HepG2 (cell line): ENCODE measurements around the gene FUOM. TPM values are rescaled to one million over a fixed set of nuclear protein-coding genes. Genes with fewer than 3 reads are reported as not detected.

ENCODE experiments used
- ARNT2 ChIP-seq: sonication (generic); formaldehyde crosslinking; IDR thresholded peaks from 2 replicates; pipeline ENCODE4 v1.8.0; 2022; ENCODE audit warnings: mild to moderate bottlenecking, low read depth, missing genetic modification reagents, moderate library complexity
- BORCS8-MEF2B ChIP-seq: sonication (generic); formaldehyde crosslinking; IDR thresholded peaks from 2 replicates; pipeline ENCODE4 v1.8.0; 2022; ENCODE audit warnings: mild to moderate bottlenecking, missing genetic modification reagents
- CBFB ChIP-seq: sonication (generic); formaldehyde crosslinking; IDR thresholded peaks from 2 replicates; pipeline ENCODE4 v1.4.0; 2020; ENCODE audit warnings: missing genetic modification reagents
- DMAP1 ChIP-seq: IDR thresholded peaks from 2 replicates; pipeline ENCODE4 v1.6.1; 2016
- FIP1L1 ChIP-seq: fragments of 200-400 bp; formaldehyde crosslinking; IDR thresholded peaks from 2 replicates; pipeline ENCODE4 v1.6.1; 2018; ENCODE audit warnings: low read depth, mild to moderate bottlenecking, low read length, moderate library complexity, borderline replicate concordance; ENCODE audit not compliant: insufficient read depth
- HNRNPK ChIP-seq: fragments of 200-400 bp; formaldehyde crosslinking; IDR thresholded peaks from 2 replicates; pipeline ENCODE4 v1.6.1; 2018; ENCODE audit warnings: low read length, low read depth, moderate library complexity, mild to moderate bottlenecking; ENCODE audit not compliant: poor library complexity, severe bottlenecking
- HNRNPL ChIP-seq: fragments of 200-400 bp; formaldehyde crosslinking; IDR thresholded peaks from 2 replicates; pipeline ENCODE4 v1.6.1; 2017; ENCODE audit warnings: mild to moderate bottlenecking, low read depth, low read length
- HOXA9 ChIP-seq: sonication (generic); formaldehyde crosslinking; IDR thresholded peaks from 2 replicates; pipeline ENCODE4 v1.8.1; 2022; ENCODE audit warnings: missing genetic modification reagents, mild to moderate bottlenecking, moderate library complexity, borderline replicate concordance
- JARID2 ChIP-seq: sonication (generic); formaldehyde crosslinking; IDR thresholded peaks from 2 replicates; pipeline ENCODE4 v1.8.1; 2023; ENCODE audit warnings: missing genetic modification reagents, inconsistent platforms; ENCODE audit not compliant: insufficient replicate concordance
- KAT7 ChIP-seq: IDR thresholded peaks from 2 replicates; pipeline ENCODE4 v1.6.1; 2018; ENCODE audit warnings: borderline replicate concordance, missing compliant biosample characterization
- KDM5B ChIP-seq: sonication (generic); formaldehyde crosslinking; IDR thresholded peaks from 2 replicates; pipeline ENCODE4 v1.4.0; 2020; ENCODE audit warnings: missing genetic modification reagents, mild to moderate bottlenecking, borderline replicate concordance
- KMT2A ChIP-seq: sonication (generic); formaldehyde crosslinking; IDR thresholded peaks from 2 replicates; pipeline ENCODE4 v1.4.0; 2020; ENCODE audit warnings: missing genetic modification reagents
- MAF1 ChIP-seq: sonication (generic); formaldehyde crosslinking; IDR thresholded peaks from 2 replicates; pipeline ENCODE4 v1.5.0; 2020; ENCODE audit warnings: missing genetic modification reagents, borderline replicate concordance
- NCOR1 ChIP-seq: fragments of 200-600 bp; sonication (generic); IDR thresholded peaks from 2 replicates; pipeline ENCODE4 v1.7.0; 2017; ENCODE audit warnings: antibody characterized with exemption, low read length, borderline replicate concordance
- PRMT3 ChIP-seq: sonication (generic); formaldehyde crosslinking; IDR thresholded peaks from 2 replicates; pipeline ENCODE4 v1.8.1; 2022; ENCODE audit warnings: low read depth, mild to moderate bottlenecking, moderate library complexity, missing genetic modification reagents, borderline replicate concordance
- SMARCC2 ChIP-seq: fragments of 450-650 bp; IDR thresholded peaks from 2 replicates; pipeline ENCODE4 v1.6.1; 2017; ENCODE audit warnings: antibody characterized with exemption, mild to moderate bottlenecking
- SP4 ChIP-seq: sonication (generic); formaldehyde crosslinking; IDR thresholded peaks from 2 replicates; pipeline ENCODE4 v1.8.1; 2023; ENCODE audit warnings: mild to moderate bottlenecking, missing genetic modification reagents
- SP5 ChIP-seq: IDR thresholded peaks from 2 replicates; pipeline ENCODE4 v1.6.1; 2016; ENCODE audit warnings: low read depth, borderline replicate concordance
- YEATS4 ChIP-seq: sonication (generic); formaldehyde crosslinking; IDR thresholded peaks from 2 replicates; pipeline ENCODE4 v1.4.0; 2020; ENCODE audit warnings: missing genetic modification reagents, borderline replicate concordance
- ZNF350 ChIP-seq: sonication (generic); formaldehyde crosslinking; IDR thresholded peaks from 2 replicates; pipeline ENCODE4 v1.4.0; 2020; ENCODE audit warnings: mild to moderate bottlenecking, low read depth, missing genetic modification reagents, borderline replicate concordance
- ZNF441 ChIP-seq: sonication (generic); formaldehyde crosslinking; IDR thresholded peaks from 2 replicates; pipeline ENCODE4 v1.7.0; 2021; ENCODE audit warnings: missing genetic modification reagents, borderline replicate concordance
- ZNF484 ChIP-seq: sonication (generic); formaldehyde crosslinking; IDR thresholded peaks from 2 replicates; pipeline ENCODE4 v1.5.1; 2020; ENCODE audit warnings: mild to moderate bottlenecking, low read depth, missing genetic modification reagents, borderline replicate concordance
- ZNF510 ChIP-seq: sonication (generic); formaldehyde crosslinking; IDR thresholded peaks from 2 replicates; pipeline ENCODE4 v1.4.0; 2020; ENCODE audit warnings: low read depth, mild to moderate bottlenecking, missing genetic modification reagents
- ZNF563 ChIP-seq: sonication (generic); formaldehyde crosslinking; IDR thresholded peaks from 2 replicates; pipeline ENCODE4 v1.8.0; 2022; ENCODE audit warnings: mild to moderate bottlenecking, moderate library complexity, missing genetic modification reagents
- ZNF615 ChIP-seq: sonication (generic); formaldehyde crosslinking; IDR thresholded peaks from 2 replicates; pipeline ENCODE4 v1.5.0; 2020; ENCODE audit warnings: mild to moderate bottlenecking, missing genetic modification reagents, borderline replicate concordance
- ZNF678 ChIP-seq: sonication (generic); formaldehyde crosslinking; IDR thresholded peaks from 2 replicates; pipeline ENCODE4 v1.4.0; 2020; ENCODE audit warnings: mild to moderate bottlenecking, missing genetic modification reagents
- ZNF747 ChIP-seq: sonication (generic); formaldehyde crosslinking; IDR thresholded peaks from 2 replicates; pipeline ENCODE4 v1.8.1; 2023; ENCODE audit warnings: missing genetic modification reagents, mild to moderate bottlenecking, borderline replicate concordance
- polyA plus RNA-seq, 8 experiments: library from polyadenylated mRNA; depleted of rRNA in 3 of 8; stranded (reverse) in 7 of 8; unstranded in 1 of 8; fragments of >200 nt; fragmentation: Illumina TruSeq in 4 of 8; extraction: Trizol in 4 of 8; gene quantifications; 2 replicates each; pipeline versions ENCODE4 v1.2.1 to v1.2.3, GENCODE V29; 2011 to 2016; ENCODE audit warnings: low read depth in 4 of 8, missing spikeins in 1 of 8, mixed read lengths in 1 of 8; ENCODE audit not compliant: insufficient read depth in 1 of 8
- total RNA-seq, 5 experiments: library from RNA; depleted of rRNA; stranded (reverse); fragments of >200 nt; fragmentation: Illumina TruSeq; extraction: Trizol; gene quantifications; 2 replicates each; pipeline ENCODE4 v1.2.3, GENCODE V29; 2016; ENCODE audit warnings: low read depth in 1 of 5
- TF ChIP-seq, protein P1 (sequence below): IDR thresholded peaks from 2 replicates; pipeline ENCODE4 v1.6.1; 2012; ENCODE audit warnings: inconsistent platforms
- TF ChIP-seq, protein P2 (sequence below): sonication (generic); formaldehyde crosslinking; IDR thresholded peaks from 2 replicates; pipeline ENCODE4 v1.8.1; 2023; ENCODE audit warnings: mild to moderate bottlenecking, missing genetic modification reagents, borderline replicate concordance
- TF ChIP-seq, protein P3 (sequence below): sonication (generic); formaldehyde crosslinking; IDR thresholded peaks from 2 replicates; pipeline ENCODE4 v1.4.0; 2020; ENCODE audit warnings: missing genetic modification reagents, low read depth, mild to moderate bottlenecking, borderline replicate concordance

Gene FUOM
- total and polyA plus RNA-seq, 2 of the 13 experiments (the other 11 are each of a cell fraction or from before 2014, with no cell fraction given), result 27.5 to 60.4 TPM

DNA sequence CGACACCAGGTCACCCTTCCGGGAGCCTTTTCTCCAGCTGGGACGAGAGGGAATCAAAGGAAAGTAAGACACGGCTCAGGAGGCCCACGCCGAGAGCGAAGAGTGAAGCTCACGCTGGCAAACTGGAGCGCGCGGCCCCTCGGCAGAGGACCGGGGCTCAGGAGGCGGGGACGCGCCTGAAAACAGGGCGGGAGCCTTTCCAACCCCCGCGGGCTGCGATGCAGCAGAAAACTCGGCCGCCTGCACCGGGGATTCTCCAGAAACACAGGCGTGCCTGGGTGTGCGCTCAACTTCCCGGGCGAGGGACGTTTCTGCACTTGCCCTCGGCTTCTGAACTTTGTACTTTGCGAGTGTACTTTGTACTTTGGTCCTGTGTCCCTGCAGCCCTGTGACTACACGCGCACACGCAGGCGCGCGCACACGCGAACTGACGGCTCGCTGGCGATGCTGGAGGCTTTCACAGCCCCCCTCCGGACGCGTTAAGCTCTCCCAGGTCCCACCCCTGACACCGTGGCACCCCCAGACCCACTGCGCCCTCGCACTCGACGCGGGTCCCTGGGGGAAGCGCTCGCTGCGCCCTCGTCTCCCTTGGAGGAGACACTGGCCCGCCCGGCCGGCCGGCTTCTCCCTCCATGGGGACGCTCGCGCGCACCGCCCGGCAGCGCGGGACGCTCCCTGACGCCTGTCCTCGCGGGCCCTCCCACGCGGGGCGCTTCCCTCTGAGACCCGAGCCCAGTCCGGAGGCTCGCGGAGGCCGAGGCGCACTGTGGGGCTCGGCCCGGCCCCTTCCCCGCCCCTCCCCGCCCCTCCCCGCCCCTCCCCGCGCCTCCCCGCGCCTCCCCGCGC lies 20.7 kb upstream of the FUOM start (continued):
- peak; percentile 99 for TF ChIP-seq HNRNPK
- TF ChIP-seq ZNF747, result no peak
- TF ChIP-seq SP5 (CRISPR knock-in tag), result no peak
- TF ChIP-seq ZNF350 (CRISPR knock-in tag), result peak; percentile 65; the same call in 1 of the 2 replicates
- no peak for TF ChIP-seq ZNF441 (CRISPR knock-in tag)
- TF ChIP-seq, protein P1, sequence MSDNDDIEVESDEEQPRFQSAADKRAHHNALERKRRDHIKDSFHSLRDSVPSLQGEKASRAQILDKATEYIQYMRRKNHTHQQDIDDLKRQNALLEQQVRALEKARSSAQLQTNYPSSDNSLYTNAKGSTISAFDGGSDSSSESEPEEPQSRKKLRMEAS, result peak; percentile 90
- TF ChIP-seq MAF1, result no peak
- peak; percentile 72; the same call in 1 of the 2 replicates for TF ChIP-seq KAT7
- TF ChIP-seq BORCS8-MEF2B (CRISPR knock-in tag), result 0 out of 2 replicates have a peak, but pooled peaks have one; percentile 46
- TF ChIP-seq FIP1L1, result no peak
- no peak for TF ChIP-seq CBFB (CRISPR knock-in tag)
- TF ChIP-seq ZNF510 (CRISPR knock-in tag), result no peak
- TF ChIP-seq DMAP1 (CRISPR knock-in tag), result peak; percentile 67
- peak; percentile 72; the same call in 1 of the 2 replicates for TF ChIP-seq SP4 (CRISPR knock-in tag)
- TF ChIP-seq HNRNPL, result 0 out of 2 replicates have a peak, but pooled peaks have one; percentile 8
- no peak for TF ChIP-seq PRMT3 (CRISPR knock-in tag)
- peak; percentile 52; the same call in 1 of the 2 replicates for TF ChIP-seq ARNT2
- no peak for TF ChIP-seq KMT2A (CRISPR knock-in tag)
- no peak for TF ChIP-seq JARID2 (CRISPR knock-in tag)
- TF ChIP-seq, protein P2, sequence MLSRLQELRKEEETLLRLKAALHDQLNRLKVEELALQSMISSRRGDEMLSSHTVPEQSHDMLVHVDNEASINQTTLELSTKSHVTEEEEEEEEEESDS, result no peak
- peak; percentile 25; the same call in 1 of the 2 replicates for TF ChIP-seq KDM5B (CRISPR knock-in tag)
- TF ChIP-seq, protein P3, sequence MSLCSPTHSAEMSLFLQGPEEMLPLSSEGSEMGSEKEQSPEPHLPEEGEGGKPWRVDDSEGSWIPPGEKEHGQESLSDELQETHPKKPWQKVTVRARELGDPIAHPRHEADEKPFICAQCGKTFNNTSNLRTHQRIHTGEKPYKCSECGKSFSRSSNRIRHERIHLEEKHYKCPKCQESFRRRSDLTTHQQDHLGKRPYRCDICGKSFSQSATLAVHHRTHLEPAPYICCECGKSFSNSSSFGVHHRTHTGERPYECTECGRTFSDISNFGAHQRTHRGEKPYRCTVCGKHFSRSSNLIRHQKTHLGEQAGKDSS, result peak; percentile 71; the same call in 1 of the 2 replicates
- TF ChIP-seq YEATS4 (CRISPR knock-in tag), result peak; percentile 90
- 0 out of 2 replicates have a peak, but pooled peaks have one; percentile 27 for TF ChIP-seq ZNF615 (CRISPR knock-in tag)
- TF ChIP-seq NCOR1, result peak; percentile 99
- TF ChIP-seq ZNF563 (CRISPR knock-in tag), result peak; percentile 72
- TF ChIP-seq ZNF678, result no peak
- TF ChIP-seq HOXA9 (CRISPR knock-in tag), result no peak
- TF ChIP-seq ZNF484 (CRISPR knock-in tag), result 0 out of 2 replicates have a peak, but pooled peaks have one; percentile 27
- TF ChIP-seq SMARCC2, result no peak
